Liver (tissue), 3 donors: ENCODE results near the gene CHADL.

Experiments
- ATF3 ChIP-seq: IDR thresholded peaks from 2 replicates; pipeline ENCODE4 v1.6.1; 2016; ENCODE audit warnings: antibody characterized with exemption
- CTCF ChIP-seq: fragments of 150-350 bp; IDR thresholded peaks from 2 replicates; pipeline ENCODE4 v1.5.1; 2017; ENCODE audit warnings: improper control_type of control experiment, low read depth, low read length; ENCODE audit not compliant: missing input control
- GABPA ChIP-seq, 2 donors: IDR thresholded peaks in 1 of 2; conservative IDR thresholded peaks in 1 of 2; 2 replicates each; pipeline ENCODE4 v1.6.1; 2016; ENCODE audit warnings: antibody characterized with exemption in 2 of 2, mild to moderate bottlenecking in 1 of 2, moderate library complexity in 1 of 2
- MAX ChIP-seq: IDR thresholded peaks from 2 replicates; pipeline ENCODE4 v1.6.1; 2016; ENCODE audit warnings: antibody characterized with exemption
- REST ChIP-seq: IDR thresholded peaks from 2 replicates; pipeline ENCODE4 v1.6.1; 2016; ENCODE audit warnings: antibody characterized with exemption, mild to moderate bottlenecking
- SP1 ChIP-seq: IDR thresholded peaks from 2 replicates; pipeline ENCODE4 v1.6.1; 2018; ENCODE audit warnings: antibody characterized with exemption, mild to moderate bottlenecking
- TAF1 ChIP-seq: conservative IDR thresholded peaks from 2 replicates; pipeline ENCODE4 v1.6.1; 2016; ENCODE audit warnings: antibody characterized with exemption, mild to moderate bottlenecking
- ZBTB33 ChIP-seq: IDR thresholded peaks from 2 replicates; pipeline ENCODE4 v1.6.1; 2016; ENCODE audit warnings: antibody characterized with exemption
- donor health status: healthy.
- donor health status: healthy.

- no peak for TF ChIP-seq MAX
- no peak for TF ChIP-seq CTCF
- no peak for TF ChIP-seq REST
- TF ChIP-seq ZBTB33, result no peak
- no peak for TF ChIP-seq TAF1
- TF ChIP-seq SP1, result no peak
- TF ChIP-seq GABPA (IDR thresholded peaks at IDR 0.05 in 1 of 2, conservative IDR thresholded peaks at IDR 0.05 in 1 of 2), result no peak
- no peak for TF ChIP-seq ATF3
These were observed 11.6 kb upstream of the CHADL start for GRCh38 chr22:41252365-41252764.
